ENCODE results near the gene ARMS2. TPM values are rescaled to one million over a fixed set of nuclear protein-coding genes. Genes with fewer than 3 reads are reported as not detected.

ARMS2 gene
- total RNA-seq, 1 donor from 2014 or later, result not detected

GRCh38 chr10:122505885-122506645 lies 51.6 kb downstream of the ARMS2 start:
- Histone ChIP-seq H3K36me3 (no peaks in the 10 kb centered on the region), H3K27me3 (no peaks in the 10 kb centered on the region), H3K4me1 (no peaks in the 10 kb centered on the region), H3K9ac (no peak overlapping the region), H3K79me2 (ENCODE audit: low read depth) (no peaks in the 10 kb centered on the region), H3K27ac (no peak overlapping the region), H3K9me3 (ENCODE audit: low read depth) (no peaks in the 10 kb centered on the region), H3K4me3 (no peak overlapping the region), H4K20me1 (ENCODE audit: low read depth) (no peaks in the 10 kb centered on the region), H3F3A (ENCODE audit: low read depth) (no peaks in the 10 kb centered on the region), H3K4me2 (no peak overlapping the region), H2AFZ (replicated peaks) (no peak overlapping the region)
- H3K4me3 Mint-ChIP-seq, result no peak overlapping the region
- no peaks in the 10 kb centered on the region for H3K36me3 Mint-ChIP-seq
- peaks cover 20% of the 10 kb centered on the region for H3K4me1 Mint-ChIP-seq
- H3K27me3 Mint-ChIP-seq (ENCODE audit: insufficient read depth, low read depth), result peaks cover 2% of the 10 kb centered on the region
- TF ChIP-seq, protein P1, sequence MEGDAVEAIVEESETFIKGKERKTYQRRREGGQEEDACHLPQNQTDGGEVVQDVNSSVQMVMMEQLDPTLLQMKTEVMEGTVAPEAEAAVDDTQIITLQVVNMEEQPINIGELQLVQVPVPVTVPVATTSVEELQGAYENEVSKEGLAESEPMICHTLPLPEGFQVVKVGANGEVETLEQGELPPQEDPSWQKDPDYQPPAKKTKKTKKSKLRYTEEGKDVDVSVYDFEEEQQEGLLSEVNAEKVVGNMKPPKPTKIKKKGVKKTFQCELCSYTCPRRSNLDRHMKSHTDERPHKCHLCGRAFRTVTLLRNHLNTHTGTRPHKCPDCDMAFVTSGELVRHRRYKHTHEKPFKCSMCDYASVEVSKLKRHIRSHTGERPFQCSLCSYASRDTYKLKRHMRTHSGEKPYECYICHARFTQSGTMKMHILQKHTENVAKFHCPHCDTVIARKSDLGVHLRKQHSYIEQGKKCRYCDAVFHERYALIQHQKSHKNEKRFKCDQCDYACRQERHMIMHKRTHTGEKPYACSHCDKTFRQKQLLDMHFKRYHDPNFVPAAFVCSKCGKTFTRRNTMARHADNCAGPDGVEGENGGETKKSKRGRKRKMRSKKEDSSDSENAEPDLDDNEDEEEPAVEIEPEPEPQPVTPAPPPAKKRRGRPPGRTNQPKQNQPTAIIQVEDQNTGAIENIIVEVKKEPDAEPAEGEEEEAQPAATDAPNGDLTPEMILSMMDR (IDR thresholded peaks at IDR 0.05), result no peak
- TF ChIP-seq EZH2 (IDR thresholded peaks at IDR 0.05), result no peak
- no peak for TF ChIP-seq EZH2phosphoT487 (IDR thresholded peaks at IDR 0.05)
- no peak for DNase-seq (ENCODE audit: low spot score)
- H3K9me3 Mint-ChIP-seq, result no peaks in the 10 kb centered on the region
- peak overlapping the region; percentile 75 for H3K27ac Mint-ChIP-seq

Small RNA genes lying within 50 kb of the gene (microRNA-seq; reads per million reads assigned to microRNA genes)
- not detected for gene MIR3941

Small RNA genes lying within 50 kb of the gene (small RNA-seq; reads per million reads assigned to genes)
- not detected for gene MIR3941

Other genes starting within 250 kb of the ARMS2 start
- gene BTBD16, start 183.4 kb upstream of the ARMS2 start, total RNA-seq (ENCODE audit: low replicate concordance), result not detected in 2 replicates
- 70.2 and 79.1 TPM in 2 replicates for gene PLEKHA1, start 79.9 kb upstream of the ARMS2 start, total RNA-seq (ENCODE audit: low replicate concordance)
- gene HTRA1, start 6.9 kb downstream of the ARMS2 start, total RNA-seq (ENCODE audit: low replicate concordance), result 12.2 and 17.0 TPM in 2 replicates
- not detected in 2 replicates for gene DMBT1, start 106.1 kb downstream of the ARMS2 start, total RNA-seq (ENCODE audit: low replicate concordance)
- not detected in 2 replicates for gene C10orf120, start 245.2 kb downstream of the ARMS2 start, total RNA-seq (ENCODE audit: low replicate concordance)